GM23338 (cell line): Measurements from ENCODE around the gene SIRPG. TPM values are rescaled to one million over a fixed set of nuclear protein-coding genes. Genes with fewer than 3 reads are reported as not detected.

Source experiments
- ATAC-seq: fragments of 200-7000 bp; cut with Tn5 transposase; 3 replicates; pipeline ENCODE4 v1.9.1; 2020
- DNase-seq: peaks from one replicate; pipeline ENCODE4 v3.0.0-alpha.2; 2015; ENCODE audit warnings: low spot score
- H2AFZ ChIP-seq: fragments of 200-600 bp; sonication (generic); 2 replicates; pipeline ENCODE4 v1.8.0; 2016; ENCODE audit warnings: antibody characterized with exemption, mild to moderate bottlenecking, moderate library complexity
- H3F3A ChIP-seq: fragments of 200-600 bp; sonication (generic); replicated peaks from 2 replicates; pipeline ENCODE4 v1.8.0; 2017; ENCODE audit warnings: antibody characterized with exemption, mixed run types, low read depth
- H3K27ac ChIP-seq: fragments of 200-600 bp; sonication (generic); 2 replicates; pipeline ENCODE4 v1.6.1; 2016; ENCODE audit warnings: low read depth
- H3K27me3 ChIP-seq: fragments of 200-600 bp; sonication (generic); 2 replicates; pipeline ENCODE4 v1.8.0; 2016; ENCODE audit warnings: mild to moderate bottlenecking, mixed run types, moderate library complexity; ENCODE audit not compliant: insufficient read depth
- H3K36me3 ChIP-seq: fragments of 200-600 bp; sonication (generic); 2 replicates; pipeline ENCODE4 v1.8.0; 2016; ENCODE audit warnings: mild to moderate bottlenecking; ENCODE audit not compliant: insufficient read depth
- H3K4me1 ChIP-seq: fragments of 200-600 bp; sonication (generic); 2 replicates; pipeline ENCODE4 v1.8.0; 2016; ENCODE audit warnings: mild to moderate bottlenecking, moderate library complexity; ENCODE audit not compliant: insufficient read depth
- H3K4me2 ChIP-seq: fragments of 200-600 bp; sonication (generic); 2 replicates; pipeline ENCODE4 v1.7.1; 2017; ENCODE audit warnings: mixed run types
- H3K4me3 ChIP-seq: fragments of 200-600 bp; sonication (generic); 2 replicates; pipeline ENCODE4 v1.6.1; 2016; ENCODE audit warnings: mixed run types
- H3K79me2 ChIP-seq: fragments of 200-600 bp; sonication (generic); replicated peaks from 2 replicates; pipeline ENCODE4 v1.8.0; 2017; ENCODE audit warnings: mild to moderate bottlenecking; ENCODE audit not compliant: insufficient read depth
- H3K9me2 ChIP-seq: fragments of 200-600 bp; sonication (generic); 2 replicates; pipeline ENCODE4 v1.8.0; 2017; ENCODE audit not compliant: insufficient read depth
- H4K20me1 ChIP-seq: fragments of 200-600 bp; sonication (generic); replicated peaks from 2 replicates; pipeline ENCODE4 v1.8.0; 2017; ENCODE audit warnings: mild to moderate bottlenecking; ENCODE audit not compliant: insufficient read depth
- H3K27ac Mint-ChIP-seq: 2 replicates; pipeline ENCODE4 v1.8.0; 2020; ENCODE audit warnings: inconsistent platforms, mild to moderate bottlenecking, moderate library complexity, mixed read lengths
- H3K27me3 Mint-ChIP-seq: 3 replicates; pipeline ENCODE4 v1.8.0; 2022; ENCODE audit warnings: low read depth, mild to moderate bottlenecking, moderate library complexity, mixed read lengths, inconsistent platforms; ENCODE audit not compliant: insufficient read depth, poor library complexity
- H3K36me3 Mint-ChIP-seq: 3 replicates; pipeline ENCODE4 v1.8.0; 2021; ENCODE audit warnings: low read depth, mild to moderate bottlenecking, inconsistent platforms, moderate library complexity, mixed read lengths
- H3K4me1 Mint-ChIP-seq: 3 replicates; pipeline ENCODE4 v1.8.0; 2020; ENCODE audit warnings: mild to moderate bottlenecking, inconsistent platforms, mixed read lengths
- H3K4me3 Mint-ChIP-seq: 3 replicates; pipeline ENCODE4 v1.8.0; 2021; ENCODE audit warnings: moderate library complexity, mild to moderate bottlenecking, inconsistent platforms, mixed read lengths
- H3K9me3 Mint-ChIP-seq: 3 replicates; pipeline ENCODE4 v1.8.0; 2020; ENCODE audit warnings: moderate library complexity, mild to moderate bottlenecking, inconsistent platforms, mixed read lengths
- CREB1 ChIP-seq: fragments of 250-450 bp; sonication (Bioruptor Pico); IDR thresholded peaks from 2 replicates; pipeline ENCODE4 v1.5.0; 2020; ENCODE audit warnings: low read depth, mild to moderate bottlenecking, moderate library complexity
- EZH2 ChIP-seq: fragments of 200-600 bp; sonication (generic); IDR thresholded peaks from one replicate; pipeline ENCODE4 v1.8.0; 2017; ENCODE audit warnings: antibody characterized with exemption, mild to moderate bottlenecking, low read depth; ENCODE audit not compliant: unreplicated experiment
- EZH2phosphoT487 ChIP-seq: fragments of 200-600 bp; sonication (generic); IDR thresholded peaks from one replicate; pipeline ENCODE4 v1.8.1; 2018; ENCODE audit warnings: antibody characterized with exemption; ENCODE audit not compliant: unreplicated experiment
- JUNB ChIP-seq: IDR thresholded peaks from one replicate; pipeline ENCODE4 v1.6.1; 2016; ENCODE audit warnings: antibody characterized with exemption; ENCODE audit not compliant: unreplicated experiment
- NANOG ChIP-seq: IDR thresholded peaks from 2 replicates; pipeline ENCODE4 v1.6.1; 2016; ENCODE audit warnings: antibody characterized with exemption, borderline replicate concordance
- POLR2AphosphoS5 ChIP-seq: IDR thresholded peaks from 2 replicates; pipeline ENCODE4 v1.6.1; 2016; ENCODE audit warnings: antibody characterized with exemption, low read depth
- STAT1 ChIP-seq: IDR thresholded peaks from one replicate; pipeline ENCODE4 v1.6.1; 2016; ENCODE audit warnings: antibody characterized with exemption; ENCODE audit not compliant: unreplicated experiment
- ZNF114 ChIP-seq: fragments of 250-450 bp; sonication (Bioruptor Pico); IDR thresholded peaks from 2 replicates; pipeline ENCODE4 v1.5.0; 2020; ENCODE audit warnings: mild to moderate bottlenecking, moderate library complexity
- ZNF331 ChIP-seq: fragments of 250-450 bp; sonication (Bioruptor Pico); IDR thresholded peaks from 2 replicates; pipeline ENCODE4 v1.5.0; 2020; ENCODE audit warnings: low read depth, mild to moderate bottlenecking, moderate library complexity
- polyA plus RNA-seq: library from polyadenylated mRNA; unstranded; fragments of >200 nt; fragmentation: Nextera tagmentation; extraction: Ambion mirVana; gene quantifications from 2 replicates; pipeline ENCODE4 v1.2.1, GENCODE V29; 2016
- total RNA-seq: library from RNA; depleted of rRNA; stranded (reverse); fragments of >200 nt; shearing (Covaris generic); gene quantifications from 2 replicates; pipeline ENCODE4 v1.2.3, GENCODE V29; 2014
- TF ChIP-seq, protein P1 (sequence below): IDR thresholded peaks from one replicate; pipeline ENCODE4 v1.6.1; 2018; ENCODE audit warnings: antibody characterized with exemption; ENCODE audit not compliant: unreplicated experiment
- TF ChIP-seq, protein P2 (sequence below), 2 experiments: fragments of 200-600 bp in 1 of 2; sonication (generic) in 1 of 2; conservative IDR thresholded peaks; 2 replicates each; pipeline versions ENCODE4 v1.5.1 to v1.6.1; 2016 to 2017; ENCODE audit warnings: antibody characterized with exemption in 2 of 2, low read depth in 2 of 2, mild to moderate bottlenecking in 2 of 2, moderate library complexity in 1 of 2
- TF ChIP-seq, protein P3 (sequence below): IDR thresholded peaks from 2 replicates; pipeline ENCODE4 v1.6.1; 2016; ENCODE audit warnings: antibody characterized with exemption
- TF ChIP-seq, protein P4 (sequence below): fragments of 250-450 bp; sonication (Bioruptor Pico); IDR thresholded peaks from 2 replicates; pipeline ENCODE4 v1.5.0; 2020; ENCODE audit warnings: mild to moderate bottlenecking, moderate library complexity

The SIRPG gene
- total and polyA plus RNA-seq, 2 experiments from 2014 or later, result not detected

DNA sequence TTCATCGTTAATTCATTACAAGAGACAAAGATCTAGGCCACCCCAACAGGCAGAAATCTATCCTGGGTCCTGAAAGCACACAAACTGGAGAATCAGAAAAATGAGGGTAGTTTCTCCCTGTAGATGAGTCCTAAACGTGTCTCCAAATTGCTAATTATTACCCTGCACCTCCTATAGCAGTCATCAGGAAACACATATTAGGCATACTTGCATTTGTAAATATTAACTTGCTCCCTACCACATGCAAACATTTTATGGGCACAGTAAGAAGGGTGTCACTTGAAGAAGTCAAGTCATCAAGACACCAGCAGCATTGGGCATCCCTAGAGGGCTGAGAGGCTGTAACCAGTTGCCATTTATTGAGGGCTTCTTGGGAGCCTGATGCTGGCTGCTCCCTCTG, 19.8 kb downstream of the SIRPG start:
- TF ChIP-seq, protein P1, sequence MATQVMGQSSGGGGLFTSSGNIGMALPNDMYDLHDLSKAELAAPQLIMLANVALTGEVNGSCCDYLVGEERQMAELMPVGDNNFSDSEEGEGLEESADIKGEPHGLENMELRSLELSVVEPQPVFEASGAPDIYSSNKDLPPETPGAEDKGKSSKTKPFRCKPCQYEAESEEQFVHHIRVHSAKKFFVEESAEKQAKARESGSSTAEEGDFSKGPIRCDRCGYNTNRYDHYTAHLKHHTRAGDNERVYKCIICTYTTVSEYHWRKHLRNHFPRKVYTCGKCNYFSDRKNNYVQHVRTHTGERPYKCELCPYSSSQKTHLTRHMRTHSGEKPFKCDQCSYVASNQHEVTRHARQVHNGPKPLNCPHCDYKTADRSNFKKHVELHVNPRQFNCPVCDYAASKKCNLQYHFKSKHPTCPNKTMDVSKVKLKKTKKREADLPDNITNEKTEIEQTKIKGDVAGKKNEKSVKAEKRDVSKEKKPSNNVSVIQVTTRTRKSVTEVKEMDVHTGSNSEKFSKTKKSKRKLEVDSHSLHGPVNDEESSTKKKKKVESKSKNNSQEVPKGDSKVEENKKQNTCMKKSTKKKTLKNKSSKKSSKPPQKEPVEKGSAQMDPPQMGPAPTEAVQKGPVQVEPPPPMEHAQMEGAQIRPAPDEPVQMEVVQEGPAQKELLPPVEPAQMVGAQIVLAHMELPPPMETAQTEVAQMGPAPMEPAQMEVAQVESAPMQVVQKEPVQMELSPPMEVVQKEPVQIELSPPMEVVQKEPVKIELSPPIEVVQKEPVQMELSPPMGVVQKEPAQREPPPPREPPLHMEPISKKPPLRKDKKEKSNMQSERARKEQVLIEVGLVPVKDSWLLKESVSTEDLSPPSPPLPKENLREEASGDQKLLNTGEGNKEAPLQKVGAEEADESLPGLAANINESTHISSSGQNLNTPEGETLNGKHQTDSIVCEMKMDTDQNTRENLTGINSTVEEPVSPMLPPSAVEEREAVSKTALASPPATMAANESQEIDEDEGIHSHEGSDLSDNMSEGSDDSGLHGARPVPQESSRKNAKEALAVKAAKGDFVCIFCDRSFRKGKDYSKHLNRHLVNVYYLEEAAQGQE, result no peak
- TF ChIP-seq ZNF331 (CRISPR knock-in tag) (no peak), CREB1 (CRISPR knock-in tag) (no peak), ZNF114 (CRISPR knock-in tag) (no peak), EZH2 (no peak), STAT1 (no peak), JUNB (no peak), NANOG (no peak), POLR2AphosphoS5 (no peak), EZH2phosphoT487 (no peak)
- TF ChIP-seq, protein P2, sequence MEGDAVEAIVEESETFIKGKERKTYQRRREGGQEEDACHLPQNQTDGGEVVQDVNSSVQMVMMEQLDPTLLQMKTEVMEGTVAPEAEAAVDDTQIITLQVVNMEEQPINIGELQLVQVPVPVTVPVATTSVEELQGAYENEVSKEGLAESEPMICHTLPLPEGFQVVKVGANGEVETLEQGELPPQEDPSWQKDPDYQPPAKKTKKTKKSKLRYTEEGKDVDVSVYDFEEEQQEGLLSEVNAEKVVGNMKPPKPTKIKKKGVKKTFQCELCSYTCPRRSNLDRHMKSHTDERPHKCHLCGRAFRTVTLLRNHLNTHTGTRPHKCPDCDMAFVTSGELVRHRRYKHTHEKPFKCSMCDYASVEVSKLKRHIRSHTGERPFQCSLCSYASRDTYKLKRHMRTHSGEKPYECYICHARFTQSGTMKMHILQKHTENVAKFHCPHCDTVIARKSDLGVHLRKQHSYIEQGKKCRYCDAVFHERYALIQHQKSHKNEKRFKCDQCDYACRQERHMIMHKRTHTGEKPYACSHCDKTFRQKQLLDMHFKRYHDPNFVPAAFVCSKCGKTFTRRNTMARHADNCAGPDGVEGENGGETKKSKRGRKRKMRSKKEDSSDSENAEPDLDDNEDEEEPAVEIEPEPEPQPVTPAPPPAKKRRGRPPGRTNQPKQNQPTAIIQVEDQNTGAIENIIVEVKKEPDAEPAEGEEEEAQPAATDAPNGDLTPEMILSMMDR (conservative IDR thresholded peaks at IDR 0.05; ENCODE audit: low read depth in 2 of 2), result no peak
- TF ChIP-seq, protein P3, sequence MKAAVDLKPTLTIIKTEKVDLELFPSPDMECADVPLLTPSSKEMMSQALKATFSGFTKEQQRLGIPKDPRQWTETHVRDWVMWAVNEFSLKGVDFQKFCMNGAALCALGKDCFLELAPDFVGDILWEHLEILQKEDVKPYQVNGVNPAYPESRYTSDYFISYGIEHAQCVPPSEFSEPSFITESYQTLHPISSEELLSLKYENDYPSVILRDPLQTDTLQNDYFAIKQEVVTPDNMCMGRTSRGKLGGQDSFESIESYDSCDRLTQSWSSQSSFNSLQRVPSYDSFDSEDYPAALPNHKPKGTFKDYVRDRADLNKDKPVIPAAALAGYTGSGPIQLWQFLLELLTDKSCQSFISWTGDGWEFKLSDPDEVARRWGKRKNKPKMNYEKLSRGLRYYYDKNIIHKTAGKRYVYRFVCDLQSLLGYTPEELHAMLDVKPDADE, result no peak
- TF ChIP-seq, protein P4, sequence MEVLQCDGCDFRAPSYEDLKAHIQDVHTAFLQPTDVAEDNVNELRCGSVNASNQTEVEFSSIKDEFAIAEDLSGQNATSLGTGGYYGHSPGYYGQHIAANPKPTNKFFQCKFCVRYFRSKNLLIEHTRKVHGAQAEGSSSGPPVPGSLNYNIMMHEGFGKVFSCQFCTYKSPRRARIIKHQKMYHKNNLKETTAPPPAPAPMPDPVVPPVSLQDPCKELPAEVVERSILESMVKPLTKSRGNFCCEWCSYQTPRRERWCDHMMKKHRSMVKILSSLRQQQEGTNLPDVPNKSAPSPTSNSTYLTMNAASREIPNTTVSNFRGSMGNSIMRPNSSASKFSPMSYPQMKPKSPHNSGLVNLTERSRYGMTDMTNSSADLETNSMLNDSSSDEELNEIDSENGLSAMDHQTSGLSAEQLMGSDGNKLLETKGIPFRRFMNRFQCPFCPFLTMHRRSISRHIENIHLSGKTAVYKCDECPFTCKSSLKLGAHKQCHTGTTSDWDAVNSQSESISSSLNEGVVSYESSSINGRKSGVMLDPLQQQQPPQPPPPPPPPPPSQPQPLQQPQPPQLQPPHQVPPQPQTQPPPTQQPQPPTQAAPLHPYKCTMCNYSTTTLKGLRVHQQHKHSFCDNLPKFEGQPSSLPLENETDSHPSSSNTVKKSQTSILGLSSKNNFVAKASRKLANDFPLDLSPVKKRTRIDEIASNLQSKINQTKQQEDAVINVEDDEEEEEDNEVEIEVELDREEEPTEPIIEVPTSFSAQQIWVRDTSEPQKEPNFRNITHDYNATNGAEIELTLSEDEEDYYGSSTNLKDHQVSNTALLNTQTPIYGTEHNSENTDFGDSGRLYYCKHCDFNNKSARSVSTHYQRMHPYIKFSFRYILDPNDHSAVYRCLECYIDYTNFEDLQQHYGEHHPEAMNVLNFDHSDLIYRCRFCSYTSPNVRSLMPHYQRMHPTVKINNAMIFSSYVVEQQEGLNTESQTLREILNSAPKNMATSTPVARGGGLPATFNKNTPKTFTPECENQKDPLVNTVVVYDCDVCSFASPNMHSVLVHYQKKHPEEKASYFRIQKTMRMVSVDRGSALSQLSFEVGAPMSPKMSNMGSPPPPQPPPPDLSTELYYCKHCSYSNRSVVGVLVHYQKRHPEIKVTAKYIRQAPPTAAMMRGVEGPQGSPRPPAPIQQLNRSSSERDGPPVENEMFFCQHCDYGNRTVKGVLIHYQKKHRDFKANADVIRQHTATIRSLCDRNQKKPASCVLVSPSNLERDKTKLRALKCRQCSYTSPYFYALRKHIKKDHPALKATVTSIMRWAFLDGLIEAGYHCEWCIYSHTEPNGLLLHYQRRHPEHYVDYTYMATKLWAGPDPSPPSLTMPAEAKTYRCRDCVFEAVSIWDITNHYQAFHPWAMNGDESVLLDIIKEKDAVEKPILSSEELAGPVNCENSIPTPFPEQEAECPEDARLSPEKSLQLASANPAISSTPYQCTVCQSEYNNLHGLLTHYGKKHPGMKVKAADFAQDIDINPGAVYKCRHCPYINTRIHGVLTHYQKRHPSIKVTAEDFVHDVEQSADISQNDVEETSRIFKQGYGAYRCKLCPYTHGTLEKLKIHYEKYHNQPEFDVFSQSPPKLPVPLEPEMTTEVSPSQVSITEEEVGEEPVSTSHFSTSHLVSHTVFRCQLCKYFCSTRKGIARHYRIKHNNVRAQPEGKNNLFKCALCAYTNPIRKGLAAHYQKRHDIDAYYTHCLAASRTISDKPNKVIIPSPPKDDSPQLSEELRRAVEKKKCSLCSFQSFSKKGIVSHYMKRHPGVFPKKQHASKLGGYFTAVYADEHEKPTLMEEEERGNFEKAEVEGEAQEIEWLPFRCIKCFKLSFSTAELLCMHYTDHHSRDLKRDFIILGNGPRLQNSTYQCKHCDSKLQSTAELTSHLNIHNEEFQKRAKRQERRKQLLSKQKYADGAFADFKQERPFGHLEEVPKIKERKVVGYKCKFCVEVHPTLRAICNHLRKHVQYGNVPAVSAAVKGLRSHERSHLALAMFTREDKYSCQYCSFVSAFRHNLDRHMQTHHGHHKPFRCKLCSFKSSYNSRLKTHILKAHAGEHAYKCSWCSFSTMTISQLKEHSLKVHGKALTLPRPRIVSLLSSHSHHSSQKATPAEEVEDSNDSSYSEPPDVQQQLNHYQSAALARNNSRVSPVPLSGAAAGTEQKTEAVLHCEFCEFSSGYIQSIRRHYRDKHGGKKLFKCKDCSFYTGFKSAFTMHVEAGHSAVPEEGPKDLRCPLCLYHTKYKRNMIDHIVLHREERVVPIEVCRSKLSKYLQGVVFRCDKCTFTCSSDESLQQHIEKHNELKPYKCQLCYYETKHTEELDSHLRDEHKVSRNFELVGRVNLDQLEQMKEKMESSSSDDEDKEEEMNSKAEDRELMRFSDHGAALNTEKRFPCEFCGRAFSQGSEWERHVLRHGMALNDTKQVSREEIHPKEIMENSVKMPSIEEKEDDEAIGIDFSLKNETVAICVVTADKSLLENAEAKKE, result no peak
- Mint-ChIP-seq H3K9me3 (peaks cover 10% of the 10 kb centered on the region), H3K27me3 (peaks cover 4% of the 10 kb centered on the region), H3K4me1 (peaks cover 13% of the 10 kb centered on the region), H3K4me3 (no peak overlapping the region), H3K36me3 (no peaks in the 10 kb centered on the region), H3K27ac (no peak overlapping the region)
- 0 out of 2 replicates have a peak, but pooled peaks cover 2% of the 10 kb centered on the region for H3K9me2 ChIP-seq
- DNase-seq (no peak), ATAC-seq (no peak)
- no peak overlapping the region for H3K4me2 ChIP-seq
- H3K4me3 ChIP-seq, result no peak overlapping the region
- no peaks in the 10 kb centered on the region for H3F3A ChIP-seq
- peaks cover under 1% of the 10 kb centered on the region; the same call in 1 of the 2 replicates for H3K4me1 ChIP-seq
- H3K36me3 ChIP-seq, result no peaks in the 10 kb centered on the region
- no peak overlapping the region for H2AFZ ChIP-seq
- H3K79me2 ChIP-seq, result no peaks in the 10 kb centered on the region
- no peaks in the 10 kb centered on the region for H4K20me1 ChIP-seq
- H3K27ac ChIP-seq, result no peak overlapping the region
- H3K27me3 ChIP-seq, result no peaks in the 10 kb centered on the region
